B cell (primary cell): ENCODE measurements around the gene PPFIA4.

Experiments
- EZH2 ChIP-seq: IDR thresholded peaks from 2 replicates; pipeline ENCODE4 v1.6.1; 2012; ENCODE audit warnings: borderline replicate concordance, low read depth, mild to moderate bottlenecking, moderate library complexity, low read length; ENCODE audit not compliant: insufficient read depth, poor library complexity, severe bottlenecking
- TF ChIP-seq, protein P1 (sequence below): fragments of 200-600 bp; IDR thresholded peaks from one replicate; pipeline ENCODE4 v1.8.0; 2022; ENCODE audit warnings: antibody characterized with exemption, mild to moderate bottlenecking

DNA sequence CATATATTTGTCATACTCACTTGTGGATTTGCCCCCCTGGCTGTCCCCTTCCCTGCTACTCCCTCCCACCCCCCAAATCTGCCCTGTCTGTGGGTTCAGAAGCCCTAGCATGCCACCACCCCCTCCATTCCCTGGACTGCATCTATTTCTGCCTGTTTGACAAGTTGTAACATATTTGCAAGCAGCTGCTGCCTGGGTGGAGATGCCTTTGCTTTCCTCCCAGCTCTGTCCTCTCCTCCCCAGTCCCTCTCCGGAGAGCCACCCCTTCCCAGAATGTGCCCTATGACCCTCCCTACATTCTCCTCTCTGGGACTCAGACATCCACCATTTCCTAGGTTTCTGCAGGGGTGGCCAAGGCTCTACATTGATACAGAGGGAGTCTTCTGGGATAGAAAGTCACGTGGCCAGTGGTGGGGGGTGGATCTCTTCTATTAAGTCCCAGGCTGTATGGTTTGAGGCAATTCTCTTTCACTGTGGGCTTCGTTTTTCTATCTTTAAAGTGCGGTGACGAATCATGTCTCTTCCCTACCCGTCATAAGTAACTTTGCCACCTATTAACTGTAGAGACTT lies 65.6 kb downstream of the PPFIA4 start:
- TF ChIP-seq, protein P1, sequence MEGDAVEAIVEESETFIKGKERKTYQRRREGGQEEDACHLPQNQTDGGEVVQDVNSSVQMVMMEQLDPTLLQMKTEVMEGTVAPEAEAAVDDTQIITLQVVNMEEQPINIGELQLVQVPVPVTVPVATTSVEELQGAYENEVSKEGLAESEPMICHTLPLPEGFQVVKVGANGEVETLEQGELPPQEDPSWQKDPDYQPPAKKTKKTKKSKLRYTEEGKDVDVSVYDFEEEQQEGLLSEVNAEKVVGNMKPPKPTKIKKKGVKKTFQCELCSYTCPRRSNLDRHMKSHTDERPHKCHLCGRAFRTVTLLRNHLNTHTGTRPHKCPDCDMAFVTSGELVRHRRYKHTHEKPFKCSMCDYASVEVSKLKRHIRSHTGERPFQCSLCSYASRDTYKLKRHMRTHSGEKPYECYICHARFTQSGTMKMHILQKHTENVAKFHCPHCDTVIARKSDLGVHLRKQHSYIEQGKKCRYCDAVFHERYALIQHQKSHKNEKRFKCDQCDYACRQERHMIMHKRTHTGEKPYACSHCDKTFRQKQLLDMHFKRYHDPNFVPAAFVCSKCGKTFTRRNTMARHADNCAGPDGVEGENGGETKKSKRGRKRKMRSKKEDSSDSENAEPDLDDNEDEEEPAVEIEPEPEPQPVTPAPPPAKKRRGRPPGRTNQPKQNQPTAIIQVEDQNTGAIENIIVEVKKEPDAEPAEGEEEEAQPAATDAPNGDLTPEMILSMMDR, result no peak
- TF ChIP-seq EZH2, result no peak
